Stomach (tissue), 4 donors: Measurements from ENCODE around the gene ARHGEF4.

Source experiments
- POLR2A ChIP-seq, 4 donors: fragments of 450-650 bp; IDR thresholded peaks; one replicate each; pipeline ENCODE4 v1.6.1; 2016; ENCODE audit warnings: antibody characterized with exemption in 4 of 4, control low read depth in 2 of 4, mild to moderate bottlenecking in 1 of 4, moderate library complexity in 1 of 4
- POLR2AphosphoS5 ChIP-seq, 3 donors: sonication (generic); formaldehyde crosslinking; IDR thresholded peaks; one replicate each; pipeline ENCODE4 v1.6.1; 2016; ENCODE audit warnings: antibody characterized with exemption in 3 of 3
- TF ChIP-seq, protein P1 (sequence below), 7 experiments: fragments of 450-650 bp in 4 of 7; fragments of 200-600 bp in 3 of 7; sonication (generic) in 3 of 7; IDR thresholded peaks; one replicate each; pipeline ENCODE4 v1.5.1; 2016 to 2019; ENCODE audit warnings: antibody characterized with exemption in 7 of 7, control low read depth in 2 of 7, mild to moderate bottlenecking in 1 of 7

DNA sequence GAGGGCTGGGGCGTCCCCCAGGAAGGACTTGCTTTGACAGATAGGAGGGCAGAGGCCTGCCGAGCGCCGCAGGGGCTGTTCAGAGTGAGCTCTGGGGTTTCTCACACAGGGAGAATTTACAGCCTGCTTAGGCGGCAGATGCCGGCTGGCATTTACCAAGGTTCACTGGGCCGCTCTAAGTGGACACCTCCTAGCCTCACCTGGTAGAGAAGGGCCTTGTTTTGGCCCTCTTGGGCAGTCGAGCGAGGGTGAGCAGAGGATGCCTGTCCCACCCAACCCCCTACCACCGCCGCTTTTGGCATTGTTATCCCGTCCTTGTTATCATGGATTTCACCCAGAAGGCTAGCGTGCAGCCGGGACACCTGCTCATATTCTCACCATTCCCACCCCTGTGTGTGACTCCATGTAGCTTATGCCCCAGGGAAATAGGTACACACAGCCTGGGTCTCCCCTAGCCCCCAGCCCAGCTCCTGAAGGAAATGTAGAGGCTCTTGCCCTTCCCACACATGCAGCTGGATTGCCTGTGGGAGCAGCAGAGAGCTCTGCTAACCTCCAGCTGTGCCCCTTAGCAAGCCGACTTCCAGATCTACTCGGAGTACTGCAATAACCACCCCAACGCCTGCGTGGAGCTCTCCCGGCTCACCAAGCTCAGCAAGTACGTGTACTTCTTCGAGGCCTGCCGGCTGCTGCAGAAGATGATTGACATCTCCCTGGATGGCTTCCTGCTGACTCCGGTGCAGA is 204.1 kb downstream of the ARHGEF4 start:
- TF ChIP-seq, protein P1, sequence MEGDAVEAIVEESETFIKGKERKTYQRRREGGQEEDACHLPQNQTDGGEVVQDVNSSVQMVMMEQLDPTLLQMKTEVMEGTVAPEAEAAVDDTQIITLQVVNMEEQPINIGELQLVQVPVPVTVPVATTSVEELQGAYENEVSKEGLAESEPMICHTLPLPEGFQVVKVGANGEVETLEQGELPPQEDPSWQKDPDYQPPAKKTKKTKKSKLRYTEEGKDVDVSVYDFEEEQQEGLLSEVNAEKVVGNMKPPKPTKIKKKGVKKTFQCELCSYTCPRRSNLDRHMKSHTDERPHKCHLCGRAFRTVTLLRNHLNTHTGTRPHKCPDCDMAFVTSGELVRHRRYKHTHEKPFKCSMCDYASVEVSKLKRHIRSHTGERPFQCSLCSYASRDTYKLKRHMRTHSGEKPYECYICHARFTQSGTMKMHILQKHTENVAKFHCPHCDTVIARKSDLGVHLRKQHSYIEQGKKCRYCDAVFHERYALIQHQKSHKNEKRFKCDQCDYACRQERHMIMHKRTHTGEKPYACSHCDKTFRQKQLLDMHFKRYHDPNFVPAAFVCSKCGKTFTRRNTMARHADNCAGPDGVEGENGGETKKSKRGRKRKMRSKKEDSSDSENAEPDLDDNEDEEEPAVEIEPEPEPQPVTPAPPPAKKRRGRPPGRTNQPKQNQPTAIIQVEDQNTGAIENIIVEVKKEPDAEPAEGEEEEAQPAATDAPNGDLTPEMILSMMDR (IDR thresholded peaks at IDR 0.05): no peak
- TF ChIP-seq POLR2A (IDR thresholded peaks at IDR 0.05) (no peak), POLR2AphosphoS5 (IDR thresholded peaks at IDR 0.05) (no peak)
